Tibial nerve (tissue), 4 donors: ENCODE data around the gene GRPEL1. TPM values are rescaled to one million over a fixed set of nuclear protein-coding genes. Genes with fewer than 3 reads are reported as not detected.

ENCODE experiments used
- DNase-seq, 2 donors: peaks; one replicate each; pipeline ENCODE4 v3.0.0-alpha.2; 2019; ENCODE audit warnings: low spot score in 2 of 2
- H3K27ac ChIP-seq, 4 donors: fragments of 200-600 bp; sonication (generic) in 3 of 4; one replicate each; pipeline ENCODE4 v1.5.1; 2017 to 2019; ENCODE audit warnings: mild to moderate bottlenecking in 1 of 4
- H3K27me3 ChIP-seq, 2 donors: fragments of 200-600 bp; sonication (generic) in 1 of 2; one replicate each; pipeline versions ENCODE4 v1.5.1 to v1.6.0; 2017 to 2019
- H3K36me3 ChIP-seq, 3 donors: fragments of 200-600 bp; sonication (generic); one replicate each; pipeline ENCODE4 v1.5.1; 2018 to 2019
- H3K4me1 ChIP-seq, 4 donors: fragments of 200-600 bp; sonication (generic) in 3 of 4; one replicate each; pipeline ENCODE4 v1.5.1; 2017 to 2019
- H3K4me3 ChIP-seq, 4 donors: fragments of 200-600 bp; sonication (generic) in 3 of 4; one replicate each; pipeline ENCODE4 v1.5.1; 2017 to 2019; ENCODE audit warnings: mild to moderate bottlenecking in 1 of 4, moderate library complexity in 1 of 4
- H3K9me3 ChIP-seq, 4 donors: fragments of 200-600 bp; sonication (generic) in 3 of 4; one replicate each; pipeline ENCODE4 v1.5.1; 2017 to 2019
- CTCF ChIP-seq, 5 experiments: fragments of 200-600 bp in 3 of 5; fragments of 450-650 bp in 2 of 5; sonication (generic) in 3 of 5; IDR thresholded peaks; one replicate each; pipeline ENCODE4 v1.5.1; 2016 to 2019; ENCODE audit warnings: antibody characterized with exemption in 5 of 5, mild to moderate bottlenecking in 3 of 5, moderate library complexity in 2 of 5
- EP300 ChIP-seq, 2 donors: sonication (generic); formaldehyde crosslinking; IDR thresholded peaks; one replicate each; pipeline ENCODE4 v1.6.1; 2017; ENCODE audit warnings: antibody characterized with exemption in 2 of 2, mild to moderate bottlenecking in 1 of 2
- POLR2A ChIP-seq, 2 donors: fragments of 450-650 bp; IDR thresholded peaks; one replicate each; pipeline ENCODE4 v1.6.1; 2017; ENCODE audit warnings: antibody characterized with exemption in 2 of 2, mild to moderate bottlenecking in 2 of 2, moderate library complexity in 2 of 2
- WGBS, 2 donors: methylation state at CpG; one replicate each; pipeline ENCODE4 v1.1.5; 2018; 5-methylcytosine and 5-hydroxymethylcytosine counted together
- total RNA-seq, 4 donors: library from RNA; depleted of rRNA; stranded (reverse); fragments of >200 nt; gene quantifications; one replicate each; pipeline ENCODE4 v1.1.0, GENCODE V29; 2016

Gene GRPEL1
- total RNA-seq, 4 donors from 2014 or later = 11.1 to 13.6 (median 13.3) TPM

GRCh38 chr4:7037425-7037824 lies 30.4 kb downstream of the GRPEL1 start:
- Histone ChIP-seq H3K4me3 (no peak overlapping the region), H3K27me3 (no peaks in the 10 kb centered on the region), H3K9me3 (no peaks in the 10 kb centered on the region), H3K27ac (no peak overlapping the region), H3K36me3 (peaks cover 0 to 9% (median 0%) of the 10 kb centered on the region in 3 donors), H3K4me1 (peaks cover 0 to 14% (median 8%) of the 10 kb centered on the region in 4 donors)
- 72 to 83% methylated on average over 6 of the region's 6 CpGs for WGBS, 2 donors
- TF ChIP-seq CTCF (IDR thresholded peaks at IDR 0.05) (peak in 1 of 5 experiments; percentile 3), EP300 (IDR thresholded peaks at IDR 0.05) (no peak), POLR2A (IDR thresholded peaks at IDR 0.05) (no peak)
- no peak for DNase-seq

- no peak overlapping the region for H3K27ac ChIP-seq
- TF ChIP-seq CTCF (IDR thresholded peaks at IDR 0.05) = no peak
- TF ChIP-seq POLR2A (IDR thresholded peaks at IDR 0.05) = no peak
- TF ChIP-seq EP300 (IDR thresholded peaks at IDR 0.05) = no peak
- DNase-seq = no peak
Measured at GRCh38 chr4:7034262-7035081, 33.4 kb downstream of the GRPEL1 start.

GRCh38 chr4:7032596-7032995 lies 35.3 kb downstream of the GRPEL1 start:
- H3K36me3 ChIP-seq = peaks cover 0 to 49% (median 14%) of the 10 kb centered on the region in 3 donors
- TF ChIP-seq CTCF (IDR thresholded peaks at IDR 0.05) (no peak), EP300 (IDR thresholded peaks at IDR 0.05) (no peak), POLR2A (IDR thresholded peaks at IDR 0.05) (no peak)
- H3K27me3 ChIP-seq = no peaks in the 10 kb centered on the region
- no peak overlapping the region for H3K4me3 ChIP-seq
- WGBS, 2 donors = 84 to 85% methylated on average over 8 of the region's 8 CpGs
- no peak overlapping the region for H3K27ac ChIP-seq
- no peaks in the 10 kb centered on the region for H3K4me1 ChIP-seq
- DNase-seq = no peak
- no peaks in the 10 kb centered on the region for H3K9me3 ChIP-seq

More at GRCh38 chr4:7034262-7035081, 33.4 kb downstream of the GRPEL1 start:
- Histone ChIP-seq H3K4me1 (no peaks in the 10 kb centered on the region), H3K4me3 (no peak overlapping the region), H3K36me3 (peaks cover 0 to 38% (median 14%) of the 10 kb centered on the region in 3 donors), H3K9me3 (no peaks in the 10 kb centered on the region), H3K27me3 (no peaks in the 10 kb centered on the region)
- WGBS, 2 donors = 58 to 60% methylated on average over 18 to 20 of the region's 20 CpGs

- DNase-seq = no peak
- WGBS, 2 donors = 83 to 84% methylated on average over 35 of the region's 35 CpGs
- H3K27ac ChIP-seq = no peak overlapping the region
- H3K9me3 ChIP-seq = no peaks in the 10 kb centered on the region
- H3K4me3 ChIP-seq = no peak overlapping the region
- H3K4me1 ChIP-seq = no peaks in the 10 kb centered on the region
- H3K36me3 ChIP-seq = peaks cover 0 to 54% (median 14%) of the 10 kb centered on the region in 3 donors
- TF ChIP-seq POLR2A (IDR thresholded peaks at IDR 0.05) = no peak
- no peak for TF ChIP-seq EP300 (IDR thresholded peaks at IDR 0.05)
- TF ChIP-seq CTCF (IDR thresholded peaks at IDR 0.05) = no peak
- no peaks in the 10 kb centered on the region for H3K27me3 ChIP-seq
Measured at GRCh38 chr4:7031558-7032449, 36.1 kb downstream of the GRPEL1 start.
